Adrenal gland (tissue), 5 donors: ENCODE measurements around the gene CREB5.

Experiments
- POLR2A ChIP-seq, 2 donors: fragments of 450-650 bp; IDR thresholded peaks; one replicate each; pipeline ENCODE4 v1.6.1; 2017; ENCODE audit warnings: antibody characterized with exemption in 2 of 2, mild to moderate bottlenecking in 2 of 2, moderate library complexity in 1 of 2
- TF ChIP-seq, protein P1 (sequence below), 6 experiments: fragments of 450-650 bp in 4 of 6; fragments of 200-600 bp in 2 of 6; sonication (generic) in 1 of 6; IDR thresholded peaks; 1 replicate in 5 of 6; 2 replicates in 1 of 6; pipeline versions ENCODE4 v1.5.1 to v1.8.0; 2016 to 2021; ENCODE audit warnings: antibody characterized with exemption in 6 of 6, mild to moderate bottlenecking in 2 of 6, moderate library complexity in 1 of 6
- donor health status: DM: no; HTN: no; CAD: no.

DNA sequence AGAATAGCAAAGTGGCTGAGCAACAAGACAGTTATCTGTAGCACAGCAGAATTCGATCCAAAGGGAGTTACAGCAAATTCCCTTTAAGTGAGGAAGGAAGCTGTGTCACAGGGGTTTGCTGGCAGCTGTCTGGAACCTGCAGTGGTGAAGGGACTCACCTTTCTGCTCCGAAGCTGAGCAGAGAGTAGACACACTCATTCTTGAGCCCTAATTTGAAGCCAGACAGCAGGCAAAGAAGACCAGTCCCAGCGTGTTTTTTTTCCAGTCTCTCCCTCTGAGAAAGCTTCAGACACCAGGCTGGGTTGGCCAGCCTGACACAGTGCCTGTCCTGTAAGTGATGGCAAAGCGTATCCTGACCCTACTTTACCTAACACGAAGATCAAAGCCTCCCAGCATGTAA lies 335.1 kb downstream of the CREB5 start:
- TF ChIP-seq, protein P1, sequence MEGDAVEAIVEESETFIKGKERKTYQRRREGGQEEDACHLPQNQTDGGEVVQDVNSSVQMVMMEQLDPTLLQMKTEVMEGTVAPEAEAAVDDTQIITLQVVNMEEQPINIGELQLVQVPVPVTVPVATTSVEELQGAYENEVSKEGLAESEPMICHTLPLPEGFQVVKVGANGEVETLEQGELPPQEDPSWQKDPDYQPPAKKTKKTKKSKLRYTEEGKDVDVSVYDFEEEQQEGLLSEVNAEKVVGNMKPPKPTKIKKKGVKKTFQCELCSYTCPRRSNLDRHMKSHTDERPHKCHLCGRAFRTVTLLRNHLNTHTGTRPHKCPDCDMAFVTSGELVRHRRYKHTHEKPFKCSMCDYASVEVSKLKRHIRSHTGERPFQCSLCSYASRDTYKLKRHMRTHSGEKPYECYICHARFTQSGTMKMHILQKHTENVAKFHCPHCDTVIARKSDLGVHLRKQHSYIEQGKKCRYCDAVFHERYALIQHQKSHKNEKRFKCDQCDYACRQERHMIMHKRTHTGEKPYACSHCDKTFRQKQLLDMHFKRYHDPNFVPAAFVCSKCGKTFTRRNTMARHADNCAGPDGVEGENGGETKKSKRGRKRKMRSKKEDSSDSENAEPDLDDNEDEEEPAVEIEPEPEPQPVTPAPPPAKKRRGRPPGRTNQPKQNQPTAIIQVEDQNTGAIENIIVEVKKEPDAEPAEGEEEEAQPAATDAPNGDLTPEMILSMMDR (IDR thresholded peaks at IDR 0.05), result no peak
- TF ChIP-seq POLR2A (IDR thresholded peaks at IDR 0.05), result no peak
